ENCODE measurements around the gene MPST.

- no peak for TF ChIP-seq CTCF (IDR thresholded peaks at IDR 0.05)
- TF ChIP-seq POLR2A (IDR thresholded peaks at IDR 0.05): no peak
- no peak for TF ChIP-seq POLR2AphosphoS5 (IDR thresholded peaks at IDR 0.05)
- TF ChIP-seq EP300 (IDR thresholded peaks at IDR 0.05): no peak
Measured at GRCh38 chr22:37008365-37008764, 11.2 kb upstream of the MPST start.
